IPS DF 19.7 (cell line): ENCODE measurements around the gene ASB14.
"Not testable (repeated sequence)": the region's sequence is repeated elsewhere in the genome, so short reads cannot be mapped to it uniquely, and the experiment has no call there.

Experiments used
- DNase-seq: peaks from one replicate; pipeline ENCODE4 v3.0.0-alpha.2; 2013; ENCODE audit warnings: low read depth, low spot score

Gene ASB14

DNA sequence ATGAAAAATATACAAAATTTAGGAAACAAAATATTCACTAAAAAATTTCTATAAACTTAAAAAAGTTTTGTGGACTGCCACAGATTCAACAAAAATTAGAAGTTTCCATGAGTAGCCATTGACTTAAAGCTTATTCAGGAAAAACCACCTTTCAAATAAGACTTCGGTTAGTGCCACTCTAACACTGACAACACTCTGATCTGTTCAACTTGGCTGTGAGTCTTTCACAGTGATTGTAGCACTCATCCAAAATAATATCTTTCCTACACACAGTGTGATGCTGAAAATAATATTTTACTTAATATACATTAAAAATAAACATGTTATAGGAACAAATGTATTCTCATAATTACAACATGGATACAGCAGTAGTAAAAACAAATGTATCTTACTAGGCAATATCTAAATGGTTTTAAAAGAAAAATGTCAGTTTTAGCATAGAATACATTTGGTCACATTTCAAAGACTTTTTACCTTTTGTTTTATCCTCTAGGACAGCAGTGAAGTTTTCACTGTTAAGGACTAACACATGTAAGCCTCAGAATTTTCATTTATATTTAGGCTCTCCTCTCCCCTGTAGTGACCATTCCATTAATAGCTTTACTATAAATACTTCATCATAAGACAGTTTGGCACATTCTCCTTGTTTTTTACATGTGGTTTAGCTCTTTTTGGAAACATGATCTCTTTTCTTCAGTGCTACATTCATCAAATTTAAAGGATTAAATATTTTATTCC lies at the start of gene ASB14:
Gene ASB14 (minus strand): TSS at position 527 of the 738 bp plus-strand sequence. CDS start 652 bp downstream, outside the sequence.
- no peak for DNase-seq

DNA sequence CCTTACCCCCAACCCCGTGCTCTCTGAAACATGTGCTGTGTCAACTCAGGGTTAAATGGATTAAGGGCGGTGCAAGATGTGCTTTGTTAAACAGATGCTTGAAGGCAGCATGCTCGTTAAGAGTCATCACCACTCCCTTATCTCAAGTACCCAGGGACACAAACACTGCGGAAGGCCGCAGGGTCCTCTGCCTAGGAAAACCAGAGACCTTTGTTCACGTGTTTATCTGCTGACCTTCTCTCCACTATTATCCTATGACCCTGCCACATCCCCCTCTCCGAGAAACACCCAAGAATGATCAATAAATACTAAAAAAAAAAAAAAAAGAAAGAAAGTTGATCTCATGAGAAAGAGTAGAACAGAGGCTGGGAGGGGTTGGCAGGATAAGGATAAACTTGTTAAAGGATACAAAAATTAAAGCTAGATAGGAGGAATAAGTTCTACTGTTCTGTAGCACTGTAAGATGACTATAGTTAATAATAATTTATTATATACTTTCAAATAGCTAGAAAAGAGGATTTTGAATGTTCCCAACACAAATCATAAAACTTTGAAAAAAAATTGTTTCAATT lies 46.7 kb upstream of the ASB14 start:
- DNase-seq, result not testable (repeated sequence)

GRCh38 chr3:57338272-57339070 lies 46.0 kb upstream of the ASB14 start:
- not testable (repeated sequence) for DNase-seq

DNA sequence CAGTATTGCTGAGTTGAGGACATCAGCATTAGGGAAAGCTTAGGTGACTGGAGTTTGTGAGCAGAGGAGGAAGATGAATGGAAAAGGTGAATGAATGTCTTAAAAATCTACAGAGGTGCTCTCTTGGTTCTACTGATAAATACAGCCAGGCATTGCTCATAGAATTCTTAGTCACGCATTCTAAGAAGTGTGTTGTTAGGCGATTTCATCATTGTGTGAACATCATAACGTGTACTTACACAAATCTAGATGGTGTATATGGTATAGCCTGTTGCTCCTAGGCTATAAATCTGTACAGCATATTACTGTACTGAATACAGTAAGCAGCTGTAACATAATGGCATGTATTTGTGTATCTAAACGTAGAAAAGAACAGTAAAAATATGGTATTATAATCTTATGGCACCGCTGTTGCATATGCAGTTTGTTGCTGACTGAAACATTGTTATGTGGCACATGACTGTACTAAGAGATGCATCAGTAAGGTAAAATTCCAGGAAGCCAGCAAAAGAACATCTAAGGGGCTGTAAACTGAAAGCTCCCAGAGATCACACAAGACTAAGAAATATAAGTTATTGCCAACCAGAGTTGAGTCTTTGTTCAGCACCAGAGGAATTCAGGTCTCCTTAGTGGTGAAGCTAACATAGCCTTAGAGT lies 42.9 kb upstream of the ASB14 start:
- DNase-seq, result no peak

DNA sequence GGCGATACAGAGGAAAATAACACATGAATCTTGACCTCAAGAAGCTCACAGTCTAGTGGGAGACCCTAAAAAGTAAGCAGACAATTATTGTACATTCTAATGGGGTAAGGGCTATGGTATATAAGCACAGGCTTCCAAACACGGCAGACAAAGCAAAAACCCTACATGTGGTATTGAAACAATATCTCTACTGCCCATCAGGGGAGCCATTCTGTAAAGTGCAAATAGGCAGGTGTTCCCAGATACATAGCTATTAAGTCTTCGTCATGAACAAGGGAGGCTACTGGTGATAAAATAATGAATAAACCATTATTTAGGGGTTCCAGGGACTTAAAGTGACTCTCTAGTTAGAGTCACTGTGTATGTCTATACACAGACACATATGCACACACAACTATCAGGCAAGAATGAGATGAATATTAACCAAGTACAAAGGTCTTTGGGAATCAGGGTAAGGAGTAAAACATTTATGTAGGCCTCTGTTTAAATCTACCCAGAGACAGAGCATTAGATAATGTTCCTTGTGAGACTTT lies 38.7 kb upstream of the ASB14 start:
- DNase-seq, result no peak

GRCh38 chr3:57326498-57326897 lies 34.0 kb upstream of the ASB14 start:
- not testable (repeated sequence) for DNase-seq

DNA sequence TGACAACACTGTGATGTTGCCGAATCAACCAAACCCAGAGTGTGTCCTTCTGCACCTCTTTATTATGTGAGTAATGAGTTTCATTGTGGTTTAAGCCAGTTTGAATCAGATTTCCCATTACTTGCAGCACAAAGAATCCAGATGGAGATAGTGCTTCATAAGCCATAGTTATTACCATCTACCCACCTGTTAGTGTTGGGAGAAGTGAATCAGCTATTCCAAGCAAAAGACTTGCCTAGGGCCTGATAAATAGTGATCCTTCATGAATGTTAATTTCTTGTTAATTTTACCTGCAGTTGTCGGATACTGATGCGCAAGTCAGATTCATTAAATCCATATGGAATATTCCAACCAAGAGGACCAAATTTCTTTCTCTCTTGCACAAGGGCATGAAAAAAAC lies 21.7 kb upstream of the ASB14 start:
- DNase-seq, result no peak

DNA sequence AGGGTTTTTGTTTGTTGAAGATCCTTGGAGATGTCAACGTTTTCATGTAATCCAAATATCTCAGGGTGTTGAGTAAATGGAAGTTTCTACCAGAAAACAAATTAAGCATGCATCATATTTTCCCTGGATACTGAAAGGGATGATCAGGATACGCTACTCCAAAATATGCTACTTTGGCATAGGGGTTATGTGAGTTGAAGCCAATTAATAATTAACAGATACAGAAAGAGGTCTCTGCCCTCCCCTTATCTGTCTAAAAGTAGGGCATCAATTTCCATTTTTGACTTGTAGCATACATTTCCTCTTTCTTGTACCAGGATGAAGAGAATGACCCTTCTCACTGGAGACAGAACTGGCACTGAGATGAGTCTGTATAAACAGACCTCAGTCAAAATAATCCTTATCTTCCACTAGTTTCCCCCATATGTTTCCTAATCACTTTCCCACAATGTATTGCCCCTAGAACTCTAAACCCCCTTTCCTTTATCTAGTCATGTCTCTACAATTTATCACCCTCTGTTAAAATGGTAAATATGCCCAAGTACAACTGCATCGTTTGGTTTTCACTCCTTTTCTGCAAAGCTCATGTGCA lies 17.4 kb upstream of the ASB14 start:
- DNase-seq, result no peak

GRCh38 chr3:57303520-57303919 lies 11.0 kb upstream of the ASB14 start:
- not testable (repeated sequence) for DNase-seq

GRCh38 chr3:57298041-57298440 lies 5.6 kb upstream of the ASB14 start:
- DNase-seq, result no peak

- no peak for DNase-seq
Observed at GRCh38 chr3:57292897-57293526, 527 bp upstream of the ASB14 start.

GRCh38 chr3:57288403-57288802 lies 4.1 kb downstream of the ASB14 start:
- no peak for DNase-seq

GRCh38 chr3:57287205-57287604 lies 5.3 kb downstream of the ASB14 start:
- no peak for DNase-seq

- no peak for DNase-seq
Observed at GRCh38 chr3:57283334-57283733, 9.2 kb downstream of the ASB14 start.

DNA sequence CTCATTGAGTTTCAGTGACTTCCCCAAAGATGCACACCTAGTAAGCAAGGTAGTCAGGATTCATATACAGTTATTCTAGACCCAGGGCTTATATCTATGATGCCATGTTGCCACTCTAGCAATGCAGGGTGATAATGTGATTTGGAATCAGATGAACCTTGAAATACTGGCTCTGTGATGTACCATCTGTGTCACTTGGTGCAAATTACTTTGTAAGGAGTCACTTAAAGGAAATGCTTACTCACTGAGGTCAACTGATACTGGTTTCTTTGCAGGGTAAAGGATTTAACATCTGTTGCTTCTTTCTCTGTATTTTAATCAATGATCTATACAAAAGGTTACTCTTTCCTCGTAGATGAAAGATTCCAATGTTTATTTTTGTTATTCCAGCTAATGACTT lies 10.8 kb downstream of the ASB14 start:
- no peak for DNase-seq

GRCh38 chr3:57279685-57280084 lies 12.8 kb downstream of the ASB14 start:
- DNase-seq, result no peak

DNA sequence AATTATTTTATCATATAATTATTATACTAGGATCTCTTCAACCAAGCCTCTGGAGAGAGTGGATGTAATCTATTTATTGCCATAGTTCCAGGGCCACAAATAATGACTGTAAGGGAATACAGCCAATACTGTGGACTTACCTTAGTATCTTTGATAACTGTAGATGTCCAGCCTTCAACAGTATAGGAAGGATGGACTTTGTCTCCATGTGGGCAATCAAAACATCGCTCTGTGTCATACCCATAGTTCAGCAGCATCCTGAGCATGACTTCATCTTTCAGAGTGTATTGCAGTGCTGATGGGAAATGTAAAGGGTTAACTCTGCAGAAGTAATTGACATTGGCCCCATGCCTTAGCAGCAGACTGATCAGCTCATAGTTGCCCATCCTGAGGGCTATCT lies 14.2 kb downstream of the ASB14 start:
- DNase-seq, result no peak

- DNase-seq, result no peak
Observed at GRCh38 chr3:57275393-57275792, 17.1 kb downstream of the ASB14 start.

GRCh38 chr3:57274845-57275244 lies 17.6 kb downstream of the ASB14 start:
- no peak for DNase-seq

DNA sequence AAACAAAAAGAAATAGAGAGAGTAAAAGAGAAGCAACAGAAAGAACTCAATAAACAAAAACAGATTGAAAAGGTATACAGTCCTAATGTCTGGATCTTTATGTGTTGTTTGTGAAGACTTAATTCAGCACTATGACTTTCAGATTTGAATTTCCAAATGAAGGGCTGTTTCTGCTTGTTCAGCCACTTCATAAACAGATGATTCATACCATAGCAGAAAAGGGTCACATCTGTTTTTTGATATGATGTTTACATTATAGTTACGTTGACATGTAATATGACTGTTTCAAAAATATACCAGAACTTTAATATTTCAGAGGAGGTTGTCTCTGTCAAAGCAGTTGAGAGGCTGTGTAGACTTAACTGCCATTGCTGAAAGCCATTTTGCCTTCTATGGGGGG lies 24.1 kb downstream of the ASB14 start:
- no peak for DNase-seq

GRCh38 chr3:57261929-57262328 lies 30.6 kb downstream of the ASB14 start:
- no peak for DNase-seq
